GM23338 (cell line): ENCODE measurements around the gene MARCKSL1.

Experiments used
- CREB1 ChIP-seq: fragments of 250-450 bp; sonication (Bioruptor Pico); IDR thresholded peaks from 2 replicates; pipeline ENCODE4 v1.5.0; 2020; ENCODE audit warnings: low read depth, mild to moderate bottlenecking, moderate library complexity
- CTCF ChIP-seq, 2 experiments: fragments of 200-600 bp in 1 of 2; sonication (generic) in 1 of 2; conservative IDR thresholded peaks; 2 replicates each; pipeline versions ENCODE4 v1.5.1 to v1.6.1; 2016 to 2017; ENCODE audit warnings: antibody characterized with exemption in 2 of 2, low read depth in 2 of 2, mild to moderate bottlenecking in 2 of 2, moderate library complexity in 1 of 2
- ETS1 ChIP-seq: IDR thresholded peaks from 2 replicates; pipeline ENCODE4 v1.6.1; 2016; ENCODE audit warnings: antibody characterized with exemption
- EZH2 ChIP-seq: fragments of 200-600 bp; sonication (generic); IDR thresholded peaks from one replicate; pipeline ENCODE4 v1.8.0; 2017; ENCODE audit warnings: antibody characterized with exemption, mild to moderate bottlenecking, low read depth; ENCODE audit not compliant: unreplicated experiment
- EZH2phosphoT487 ChIP-seq: fragments of 200-600 bp; sonication (generic); IDR thresholded peaks from one replicate; pipeline ENCODE4 v1.8.1; 2018; ENCODE audit warnings: antibody characterized with exemption; ENCODE audit not compliant: unreplicated experiment
- JUNB ChIP-seq: IDR thresholded peaks from one replicate; pipeline ENCODE4 v1.6.1; 2016; ENCODE audit warnings: antibody characterized with exemption; ENCODE audit not compliant: unreplicated experiment
- POLR2AphosphoS5 ChIP-seq: IDR thresholded peaks from 2 replicates; pipeline ENCODE4 v1.6.1; 2016; ENCODE audit warnings: antibody characterized with exemption, low read depth
- REST ChIP-seq: IDR thresholded peaks from one replicate; pipeline ENCODE4 v1.6.1; 2018; ENCODE audit warnings: antibody characterized with exemption; ENCODE audit not compliant: unreplicated experiment
- STAT1 ChIP-seq: IDR thresholded peaks from one replicate; pipeline ENCODE4 v1.6.1; 2016; ENCODE audit warnings: antibody characterized with exemption; ENCODE audit not compliant: unreplicated experiment
- ZNF331 ChIP-seq: fragments of 250-450 bp; sonication (Bioruptor Pico); IDR thresholded peaks from 2 replicates; pipeline ENCODE4 v1.5.0; 2020; ENCODE audit warnings: low read depth, mild to moderate bottlenecking, moderate library complexity
- ZNF462 ChIP-seq: fragments of 250-450 bp; sonication (Bioruptor Pico); IDR thresholded peaks from 2 replicates; pipeline ENCODE4 v1.5.0; 2020; ENCODE audit warnings: mild to moderate bottlenecking, moderate library complexity

GRCh38 chr1:32318127-32318869 is 17.7 kb downstream of the MARCKSL1 start:
- TF ChIP-seq EZH2 (no peak), CTCF (conservative IDR thresholded peaks at IDR 0.05; ENCODE audit: low read depth in 2 of 2) (no peak), REST (no peak), POLR2AphosphoS5 (no peak), EZH2phosphoT487 (no peak), JUNB (no peak), STAT1 (no peak), ETS1 (no peak), CREB1 (CRISPR knock-in tag) (no peak), ZNF462 (no peak), ZNF331 (CRISPR knock-in tag) (no peak)
